DMS153 treated with DMSO at 0.1 percent for 48 hours (cell line): ENCODE data around the gene BLZF1.
A peak's percentile ranks its signal among the peaks of the same experiment; 100 is the strongest.
"Not testable (repeated sequence)": the region's sequence is repeated elsewhere in the genome, so short reads cannot be mapped to it uniquely, and the experiment has no call there.

ENCODE experiments used
- DNase-seq: peaks from one replicate; lab custom pipeline; 2025; ENCODE audit not compliant: unreplicated experiment; lab: John Stamatoyannopoulos, UW

BLZF1 gene

DNA sequence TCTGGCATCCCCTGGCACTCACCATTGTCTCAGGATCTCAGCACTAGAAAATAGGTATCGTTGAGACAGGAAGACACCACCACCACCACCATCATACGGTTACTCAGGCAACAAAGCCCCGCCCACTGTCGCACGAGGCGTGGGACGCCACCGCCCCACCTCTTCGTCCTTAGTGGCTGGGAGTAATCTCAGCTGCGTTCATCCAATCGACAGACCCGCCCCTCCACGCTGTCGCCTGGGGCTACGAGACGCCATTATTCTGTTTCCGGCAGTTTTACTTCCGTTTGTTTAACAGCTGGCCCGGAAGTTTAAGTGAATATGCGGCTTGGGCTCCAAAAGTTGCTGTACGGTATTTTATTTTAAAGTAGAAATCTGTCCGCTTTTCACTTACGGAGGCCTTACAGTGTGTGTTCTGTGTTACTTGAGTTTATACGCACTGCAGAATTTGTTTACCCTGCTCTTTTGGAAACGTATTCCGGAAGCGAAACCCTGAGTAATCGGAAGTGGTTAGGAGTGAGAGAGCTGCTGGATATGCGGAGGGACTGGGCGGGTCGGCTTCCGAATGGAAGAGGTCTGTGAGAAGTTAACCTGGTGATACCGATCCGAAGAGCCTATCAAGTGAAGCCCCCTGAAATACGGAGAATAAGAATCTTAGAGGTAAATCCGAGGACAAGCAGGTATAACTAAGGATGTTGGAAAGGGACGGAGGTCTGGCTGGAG lies at the start of gene BLZF1, which contains the start of gene NME7:
BLZF1 (plus strand) TSS at position 510 of the 720 bp plus-strand sequence. CDS start 1,328 bp downstream, outside the sequence.
NME7 (minus strand) TSS at position 112 of the 720 bp plus-strand sequence; CDS start at position 25, 87 bp downstream.
- DNase-seq: peak; percentile 99

GRCh38 chr1:169318536-169319244 lies 49.3 kb upstream of the BLZF1 start:
- no peak for DNase-seq

GRCh38 chr1:169321539-169321938 lies 46.5 kb upstream of the BLZF1 start:
- DNase-seq: no peak

DNA sequence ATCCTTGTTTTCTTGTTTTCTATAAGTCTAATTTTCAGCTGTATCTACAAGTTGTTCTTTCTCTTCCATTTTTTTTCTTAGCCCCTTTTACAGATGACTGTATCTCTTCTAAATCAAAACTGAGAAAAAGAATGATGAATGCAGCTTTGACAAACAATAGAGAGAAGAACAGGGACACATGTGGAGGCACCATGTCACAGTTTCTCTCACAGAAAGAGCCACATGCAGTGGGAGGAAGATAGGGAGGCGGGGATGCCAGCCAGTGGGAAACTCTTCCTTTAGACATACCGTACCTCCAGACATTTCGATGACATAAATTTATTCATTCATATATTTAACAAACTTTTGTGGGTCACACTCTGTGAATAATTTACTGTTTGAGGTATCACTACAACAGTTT lies 45.9 kb upstream of the BLZF1 start:
- DNase-seq: no peak

- DNase-seq: no peak
Measured at GRCh38 chr1:169325117-169325516, 42.9 kb upstream of the BLZF1 start.

DNA sequence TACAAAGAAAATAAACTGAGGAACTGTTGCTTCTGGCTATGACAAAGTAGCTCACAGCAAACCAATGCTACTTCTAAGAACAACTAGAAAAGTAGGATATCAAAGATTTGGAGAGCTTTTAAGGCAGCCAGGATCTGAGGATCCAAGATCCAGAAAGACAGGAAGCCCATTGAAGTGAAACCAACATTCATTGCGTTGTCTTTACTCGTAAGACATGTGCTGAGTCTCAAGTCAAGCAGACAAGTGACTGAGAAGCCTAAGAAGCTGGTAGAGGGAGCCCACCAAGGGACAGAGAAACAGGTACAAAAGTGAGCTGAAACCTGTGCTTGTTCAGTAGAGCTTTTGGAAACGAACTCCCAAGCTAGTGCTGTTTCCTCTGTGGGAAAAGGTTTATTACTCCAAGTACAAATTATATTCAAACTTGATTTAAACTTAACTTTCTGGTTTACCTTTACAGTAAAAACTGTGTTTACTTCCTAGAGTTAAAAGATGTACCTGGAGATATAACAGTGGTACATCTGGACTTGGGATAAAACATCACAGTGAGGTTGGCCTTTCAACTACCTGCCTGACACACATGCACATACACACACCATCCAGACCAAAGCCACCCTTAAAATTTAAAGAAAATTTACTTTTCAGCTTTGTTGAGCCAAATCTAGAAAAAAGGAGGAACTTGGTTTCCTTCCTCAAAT lies 41.6 kb upstream of the BLZF1 start:
- DNase-seq: no peak

DNA sequence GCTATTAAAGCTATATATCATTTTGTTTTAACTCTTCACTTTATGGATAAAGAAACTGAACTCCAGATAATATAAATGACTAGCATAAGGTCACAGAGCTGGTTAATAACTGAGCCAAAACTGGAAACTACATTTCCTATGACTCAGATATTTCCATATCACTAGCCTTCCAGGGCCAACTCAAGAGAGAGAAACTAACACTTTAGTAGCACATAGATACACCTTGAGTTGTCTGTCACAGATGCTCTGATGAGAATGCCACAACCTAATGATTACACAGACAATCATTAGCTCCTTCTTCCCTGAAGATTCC lies 41.1 kb upstream of the BLZF1 start:
- DNase-seq: no peak

GRCh38 chr1:169327875-169328274 lies 40.1 kb upstream of the BLZF1 start:
- no peak for DNase-seq

DNA sequence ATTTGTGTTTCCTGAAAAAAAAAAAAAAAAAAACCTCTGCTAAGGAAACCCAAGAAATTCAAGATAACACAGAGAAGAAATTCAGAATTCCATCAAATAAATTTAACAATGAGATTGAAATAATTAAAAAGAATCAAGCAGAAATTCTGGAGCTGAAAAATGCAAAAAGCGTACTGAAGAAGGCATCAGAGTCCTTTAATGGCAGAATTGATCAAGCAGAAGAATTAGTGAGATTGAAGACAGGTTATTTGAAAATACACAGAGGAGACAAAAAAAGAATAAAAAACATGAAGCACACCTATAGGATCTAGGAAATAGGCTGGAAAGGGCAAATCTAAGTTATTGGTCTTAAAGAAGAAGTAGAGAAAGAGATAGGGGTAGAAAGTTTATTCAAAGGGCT lies 38.6 kb upstream of the BLZF1 start:
- DNase-seq: no peak

DNA sequence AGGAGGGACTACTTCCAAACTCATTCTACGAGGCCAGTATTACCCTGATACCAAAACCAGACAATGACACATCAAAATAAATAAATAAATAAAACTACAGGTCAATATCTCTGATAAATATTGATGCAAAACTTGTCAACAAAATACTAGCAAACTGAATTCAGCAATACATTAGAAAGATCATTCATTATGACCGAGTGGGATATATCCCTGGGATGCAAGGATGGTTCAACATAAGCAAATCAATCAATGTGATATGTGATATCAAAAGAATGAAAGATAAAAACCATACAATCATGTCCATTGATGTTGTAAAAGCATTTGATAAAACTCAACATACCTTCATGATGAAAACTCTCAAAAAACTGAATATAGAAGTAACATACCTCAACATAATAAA lies 37.1 kb upstream of the BLZF1 start:
- no peak for DNase-seq

GRCh38 chr1:169334727-169335126 lies 33.3 kb upstream of the BLZF1 start:
- DNase-seq: not testable (repeated sequence)

GRCh38 chr1:169336947-169337715 lies 30.9 kb upstream of the BLZF1 start:
- not testable (repeated sequence) for DNase-seq

- DNase-seq: no peak
Measured at GRCh38 chr1:169338617-169339016, 29.4 kb upstream of the BLZF1 start.

DNA sequence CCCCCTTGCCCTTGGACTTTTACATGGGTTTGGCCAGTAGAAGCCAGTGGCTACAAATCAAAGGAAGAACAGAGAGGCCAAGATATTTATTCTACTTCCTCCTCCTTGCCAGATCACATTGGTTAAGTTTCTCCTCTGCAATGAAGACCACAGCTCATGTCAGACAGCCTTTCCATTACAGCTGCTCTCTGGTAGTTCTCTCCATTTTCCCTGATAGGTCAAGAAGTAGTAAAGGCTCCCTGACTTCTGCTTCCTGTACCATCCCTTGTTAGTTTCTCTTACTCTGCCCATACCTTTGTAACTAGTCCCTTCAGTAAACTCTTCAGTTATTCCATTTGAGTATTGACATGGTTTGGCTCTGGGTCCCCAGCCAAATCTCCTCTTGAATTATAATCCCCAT lies 28.2 kb upstream of the BLZF1 start:
- DNase-seq: no peak

GRCh38 chr1:169340882-169341281 lies 27.1 kb upstream of the BLZF1 start:
- no peak for DNase-seq

GRCh38 chr1:169342096-169342495 lies 25.9 kb upstream of the BLZF1 start:
- DNase-seq: not testable (repeated sequence)

- no peak for DNase-seq
Measured at GRCh38 chr1:169345511-169345910, 22.5 kb upstream of the BLZF1 start.

DNA sequence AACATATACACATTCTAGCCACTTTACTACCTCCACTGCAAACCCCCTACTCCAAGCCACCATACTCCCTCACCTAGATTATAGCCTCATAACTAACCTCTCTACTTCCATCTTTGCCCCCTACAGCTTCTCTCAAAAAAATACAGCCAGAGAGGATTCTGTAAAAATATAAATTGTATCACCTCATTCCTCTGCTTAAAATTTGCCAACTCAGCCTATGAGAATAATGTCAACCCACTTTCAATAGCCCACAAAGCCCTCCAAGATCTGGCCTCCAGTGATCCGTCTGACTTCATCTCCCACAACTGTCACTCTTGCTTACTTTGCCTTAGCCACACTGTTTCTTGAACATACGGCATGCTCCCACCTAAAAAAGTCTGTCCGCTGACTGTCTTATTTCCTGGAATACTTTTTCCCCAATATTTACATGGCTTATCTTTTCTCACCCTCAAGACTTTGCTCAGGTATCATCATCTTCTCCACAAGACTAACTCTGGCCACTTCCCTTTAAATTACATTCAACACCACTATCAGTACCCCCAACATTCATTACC lies 21.9 kb upstream of the BLZF1 start:
- no peak for DNase-seq

DNA sequence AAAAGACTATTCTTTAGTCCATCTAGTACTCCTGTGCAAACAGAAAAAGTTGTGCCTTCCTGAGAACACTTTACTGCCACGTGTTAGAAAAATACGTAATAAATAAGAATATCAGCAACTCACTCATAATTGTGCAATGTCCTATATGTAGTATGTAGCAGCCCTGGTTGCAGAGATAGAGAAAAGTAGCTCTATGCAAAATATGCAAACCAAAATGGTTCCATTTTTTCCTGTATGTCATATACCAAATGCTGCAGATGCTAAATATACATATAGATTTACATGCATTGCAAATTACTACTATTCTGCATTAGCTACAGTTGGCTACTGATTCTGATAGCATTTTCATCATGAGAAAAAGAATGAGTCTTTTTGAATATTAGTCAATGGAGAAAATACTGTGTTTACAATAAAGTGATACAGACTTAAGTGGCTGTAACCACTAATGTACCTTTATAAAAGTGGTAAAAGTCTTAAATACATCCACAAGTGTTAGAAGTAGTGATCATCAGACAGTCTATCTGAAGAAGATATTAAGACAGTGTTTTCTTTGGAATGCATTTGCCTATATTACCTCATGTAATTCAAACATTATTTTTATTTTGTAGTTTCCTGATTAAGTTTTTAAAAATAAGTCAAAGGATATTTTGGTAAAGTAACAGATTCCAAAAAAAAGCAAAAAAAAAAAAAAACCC lies 20.2 kb upstream of the BLZF1 start:
- DNase-seq: no peak

GRCh38 chr1:169348383-169349036 lies 19.5 kb upstream of the BLZF1 start:
- peak; percentile 68 for DNase-seq
